Measurements from ENCODE around the gene BANP. TPM values are rescaled to one million over a fixed set of nuclear protein-coding genes. Genes with fewer than 3 reads are reported as not detected.
A peak's percentile ranks its signal among the peaks of the same experiment; 100 is the strongest.
"Not testable (repeated sequence)": the region's sequence is repeated elsewhere in the genome, so short reads cannot be mapped to it uniquely, and the experiment has no call there.

Gene BANP
- total RNA-seq, 6 experiments from 2014 or later = 15.6 to 19.0 (median 16.2) TPM

DNA sequence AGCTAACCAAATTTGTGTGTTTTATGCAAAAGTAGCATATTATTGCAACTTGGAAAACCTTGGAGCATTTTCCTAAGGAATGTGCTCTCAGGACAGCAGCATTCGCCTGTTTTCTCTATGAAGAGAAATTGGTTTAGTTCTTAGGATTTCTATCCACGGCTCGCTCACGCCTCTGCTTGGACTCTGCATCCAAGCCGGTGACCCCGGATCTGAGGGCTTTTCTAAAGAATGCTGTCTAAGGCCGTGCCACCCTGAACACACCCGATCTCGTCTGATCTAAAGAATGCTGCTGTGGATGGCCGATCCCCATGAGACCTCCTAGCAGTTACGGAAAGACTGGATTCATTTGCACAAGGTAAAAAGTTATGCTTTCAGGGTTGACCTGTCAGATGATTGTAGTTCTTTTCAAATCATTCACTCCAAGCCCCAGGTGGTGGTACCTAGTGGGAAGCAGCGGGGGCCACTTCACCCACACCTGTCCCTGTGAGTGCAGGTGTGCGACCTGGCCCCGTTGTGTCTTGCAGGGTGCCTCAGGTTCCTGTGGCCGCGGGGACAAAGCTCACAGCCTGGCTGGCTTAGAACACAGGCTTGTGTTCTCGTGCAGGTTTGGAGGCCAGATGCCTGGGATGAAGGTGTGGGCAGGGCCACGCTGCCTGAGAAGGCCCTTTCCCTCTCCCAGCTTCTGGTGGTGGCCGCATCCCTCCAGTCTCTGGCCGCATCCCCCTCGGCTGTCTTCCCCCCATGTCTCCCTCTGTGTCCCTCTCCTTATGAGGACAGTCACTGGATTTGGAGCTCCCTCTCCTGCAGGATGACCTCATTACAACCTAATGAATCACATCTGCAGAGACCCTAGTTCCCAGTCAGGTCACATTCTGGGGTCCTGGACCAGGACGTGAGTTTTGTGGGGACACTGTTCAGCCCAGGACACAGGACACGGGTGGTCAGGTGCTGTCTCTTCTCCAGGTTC is 71.1 kb downstream of the BANP start:
- DNase-seq = no peak
- Mint-ChIP-seq H3K27ac (peak overlapping the region; percentile 10; the same call in 1 of the 2 replicates), H3K4me1 (ENCODE audit: low read depth) (peaks cover 25% of the 10 kb centered on the region), H3K9me3 (no peaks in the 10 kb centered on the region), H3K36me3 (ENCODE audit: low read depth) (peaks cover 11% of the 10 kb centered on the region; the same call in 1 of the 2 replicates), H3K27me3 (ENCODE audit: insufficient read depth) (peaks cover 2% of the 10 kb centered on the region), H3K4me3 (no peak overlapping the region)
- TF ChIP-seq, protein P1, sequence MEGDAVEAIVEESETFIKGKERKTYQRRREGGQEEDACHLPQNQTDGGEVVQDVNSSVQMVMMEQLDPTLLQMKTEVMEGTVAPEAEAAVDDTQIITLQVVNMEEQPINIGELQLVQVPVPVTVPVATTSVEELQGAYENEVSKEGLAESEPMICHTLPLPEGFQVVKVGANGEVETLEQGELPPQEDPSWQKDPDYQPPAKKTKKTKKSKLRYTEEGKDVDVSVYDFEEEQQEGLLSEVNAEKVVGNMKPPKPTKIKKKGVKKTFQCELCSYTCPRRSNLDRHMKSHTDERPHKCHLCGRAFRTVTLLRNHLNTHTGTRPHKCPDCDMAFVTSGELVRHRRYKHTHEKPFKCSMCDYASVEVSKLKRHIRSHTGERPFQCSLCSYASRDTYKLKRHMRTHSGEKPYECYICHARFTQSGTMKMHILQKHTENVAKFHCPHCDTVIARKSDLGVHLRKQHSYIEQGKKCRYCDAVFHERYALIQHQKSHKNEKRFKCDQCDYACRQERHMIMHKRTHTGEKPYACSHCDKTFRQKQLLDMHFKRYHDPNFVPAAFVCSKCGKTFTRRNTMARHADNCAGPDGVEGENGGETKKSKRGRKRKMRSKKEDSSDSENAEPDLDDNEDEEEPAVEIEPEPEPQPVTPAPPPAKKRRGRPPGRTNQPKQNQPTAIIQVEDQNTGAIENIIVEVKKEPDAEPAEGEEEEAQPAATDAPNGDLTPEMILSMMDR (IDR thresholded peaks at IDR 0.05) = no peak

DNA sequence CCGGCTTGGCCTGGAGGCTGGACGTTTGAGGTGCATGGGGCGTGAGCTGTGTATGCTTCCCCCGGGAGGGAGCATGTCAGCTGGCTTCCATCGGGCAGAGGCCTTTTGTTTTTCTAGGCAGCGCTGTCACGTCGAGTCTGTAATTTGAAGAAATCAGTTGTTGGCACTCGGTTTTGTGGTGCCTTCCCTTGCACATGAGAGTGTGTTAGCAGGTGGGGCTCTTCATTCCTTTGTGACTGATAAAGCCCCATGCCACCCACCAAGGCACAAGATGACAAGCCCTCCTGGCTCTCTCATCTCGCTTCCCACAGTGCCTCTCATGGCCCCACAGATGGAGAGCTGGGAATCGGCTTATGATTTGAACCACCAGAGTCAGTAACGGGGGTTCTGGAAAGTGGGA is 72.1 kb downstream of the BANP start:
- peaks cover 2% of the 10 kb centered on the region for H3K27me3 Mint-ChIP-seq (ENCODE audit: insufficient read depth)
- no peak overlapping the region for H3K4me3 Mint-ChIP-seq
- no peak for DNase-seq
- H3K4me1 Mint-ChIP-seq (ENCODE audit: low read depth) = peaks cover 25% of the 10 kb centered on the region
- H3K9me3 Mint-ChIP-seq = no peaks in the 10 kb centered on the region
- H3K27ac Mint-ChIP-seq = peak overlapping the region; percentile 31; the same call in 1 of the 2 replicates
- peaks cover 11% of the 10 kb centered on the region; the same call in 1 of the 2 replicates for H3K36me3 Mint-ChIP-seq (ENCODE audit: low read depth)
- TF ChIP-seq, protein P1 (IDR thresholded peaks at IDR 0.05) = no peak

DNA sequence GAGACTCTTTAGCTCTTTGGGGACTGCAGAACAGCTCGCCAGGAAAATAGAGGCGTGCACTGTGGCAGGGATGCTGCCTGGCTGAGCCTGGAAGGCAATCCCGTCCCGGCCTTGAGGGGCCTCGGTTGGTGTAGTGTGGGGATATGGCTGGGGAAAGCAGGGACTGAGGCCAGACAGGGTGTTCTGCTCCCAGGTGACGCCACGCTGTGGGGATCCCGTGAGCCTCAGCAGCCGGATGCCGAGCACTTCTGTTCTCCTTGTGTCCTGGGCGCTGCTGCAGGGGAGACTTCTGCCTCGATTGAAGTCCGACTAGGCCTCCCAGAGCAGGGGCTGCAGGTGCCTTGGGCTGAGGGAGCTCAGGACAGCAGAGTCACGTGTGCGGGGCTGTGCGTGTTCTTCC is 72.6 kb downstream of the BANP start:
- peaks cover 25% of the 10 kb centered on the region for H3K4me1 Mint-ChIP-seq (ENCODE audit: low read depth)
- peaks cover 2% of the 10 kb centered on the region; the same call in 1 of the 2 replicates for H3K27me3 Mint-ChIP-seq (ENCODE audit: insufficient read depth)
- DNase-seq = no peak
- peak overlapping the region; percentile 31; the same call in 1 of the 2 replicates for H3K27ac Mint-ChIP-seq
- peaks cover 11% of the 10 kb centered on the region; the same call in 1 of the 2 replicates for H3K36me3 Mint-ChIP-seq (ENCODE audit: low read depth)
- no peaks in the 10 kb centered on the region for H3K9me3 Mint-ChIP-seq
- TF ChIP-seq, protein P1 (IDR thresholded peaks at IDR 0.05) = no peak
- H3K4me3 Mint-ChIP-seq = no peak overlapping the region

DNA sequence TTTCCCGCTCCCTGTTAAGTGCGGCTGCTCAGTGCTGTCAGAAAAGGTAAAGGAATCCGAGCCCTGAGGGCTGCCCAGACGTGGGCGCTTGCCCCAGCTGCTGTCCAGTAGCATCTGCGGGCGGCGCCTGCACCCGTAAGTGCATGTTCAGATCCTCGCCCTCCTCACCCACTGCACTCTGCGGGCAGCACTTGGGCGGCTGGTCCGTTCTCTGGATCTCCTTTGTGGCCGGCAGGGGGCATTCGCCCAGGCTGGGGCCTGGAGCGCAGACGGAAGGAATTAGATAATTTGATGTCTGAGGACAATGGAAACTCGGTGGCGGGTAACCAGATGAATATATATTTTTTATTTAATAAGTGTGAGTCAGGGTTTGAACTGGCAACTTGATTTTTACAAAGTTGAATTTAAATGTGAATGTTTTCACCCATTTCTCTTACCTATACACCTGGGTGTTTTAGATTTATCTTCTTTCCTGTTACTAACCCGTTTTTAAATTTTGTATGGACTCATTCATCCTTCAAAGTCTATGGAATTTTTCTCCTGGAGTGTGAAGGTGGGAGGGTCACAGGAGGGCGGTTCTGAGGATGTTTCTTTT is 73.4 kb downstream of the BANP start:
- Mint-ChIP-seq H3K36me3 (ENCODE audit: low read depth) (peaks cover 11% of the 10 kb centered on the region; the same call in 1 of the 2 replicates), H3K4me3 (peak overlapping the region; percentile 81), H3K27ac (peak overlapping the region; percentile 89), H3K4me1 (ENCODE audit: low read depth) (peaks cover 25% of the 10 kb centered on the region)
- not testable (repeated sequence) for H3K9me3 Mint-ChIP-seq; H3K27me3 Mint-ChIP-seq (ENCODE audit: insufficient read depth)
- TF ChIP-seq, protein P1 (IDR thresholded peaks at IDR 0.05) = peak; percentile 88
- DNase-seq = peak; percentile 41

DNA sequence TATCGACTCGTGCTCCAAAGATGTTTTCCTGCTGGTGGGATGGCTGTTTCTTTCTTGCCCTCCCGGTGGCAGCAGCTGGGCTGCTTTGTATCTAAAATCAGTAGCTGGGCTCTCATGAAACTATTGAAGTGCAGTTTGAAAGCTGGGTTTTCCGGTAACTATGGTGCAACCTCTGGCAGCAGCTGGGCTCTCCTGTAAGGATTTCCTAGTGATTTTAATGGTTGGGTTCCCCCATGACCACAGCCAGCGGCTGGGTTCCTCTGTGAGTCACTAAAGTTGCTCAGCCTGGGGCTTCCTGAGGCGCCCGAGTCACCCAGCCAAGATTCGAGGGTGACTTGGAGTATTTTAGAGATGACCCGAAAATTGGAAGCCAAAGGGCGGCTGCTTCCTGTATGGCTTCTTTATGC is 73.9 kb downstream of the BANP start:
- H3K4me1 Mint-ChIP-seq (ENCODE audit: low read depth) = peaks cover 25% of the 10 kb centered on the region
- not testable (repeated sequence) for H3K27me3 Mint-ChIP-seq (ENCODE audit: insufficient read depth); H3K9me3 Mint-ChIP-seq
- DNase-seq = peak; percentile 87
- peak overlapping the region; percentile 89 for H3K27ac Mint-ChIP-seq
- H3K4me3 Mint-ChIP-seq = peak overlapping the region; percentile 81
- H3K36me3 Mint-ChIP-seq (ENCODE audit: low read depth) = peaks cover 11% of the 10 kb centered on the region; the same call in 1 of the 2 replicates

DNA sequence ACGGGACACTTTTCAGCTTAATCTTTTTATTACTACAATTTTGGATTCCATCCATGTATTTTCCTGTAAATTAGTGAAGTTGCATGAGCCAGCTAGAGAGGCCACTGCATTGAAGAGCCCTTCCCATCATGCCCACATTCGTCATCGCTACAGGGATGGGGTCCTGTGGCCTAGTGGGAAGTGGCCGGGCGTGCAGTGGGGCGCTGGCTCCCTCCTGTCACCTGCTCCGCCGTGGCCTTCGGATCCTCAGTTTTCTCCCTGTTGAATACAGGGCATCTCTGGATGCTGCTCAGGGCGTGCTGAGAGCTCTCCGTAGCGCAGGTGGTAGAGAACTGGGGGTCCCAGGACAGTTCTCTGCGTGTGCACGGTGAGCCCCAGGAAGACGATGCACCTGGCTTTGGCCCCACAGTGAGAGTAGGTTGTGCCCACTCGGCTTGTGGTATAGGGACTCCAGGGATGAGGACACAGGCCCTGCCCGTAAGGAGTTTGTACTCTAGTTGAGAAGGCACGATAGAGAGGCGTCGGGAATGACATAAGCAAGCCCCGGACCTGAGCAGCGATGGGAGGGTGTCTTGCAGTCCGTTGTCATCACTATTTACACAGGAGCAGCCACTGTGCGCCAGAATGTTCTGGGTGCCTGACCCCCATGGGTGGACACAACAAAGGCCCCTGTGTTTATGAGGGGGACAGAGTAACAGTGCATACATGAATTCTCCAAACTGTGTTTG is 74.8 kb downstream of the BANP start:
- H3K4me1 Mint-ChIP-seq (ENCODE audit: low read depth) = peaks cover 25% of the 10 kb centered on the region
- peaks cover 11% of the 10 kb centered on the region; the same call in 1 of the 2 replicates for H3K36me3 Mint-ChIP-seq (ENCODE audit: low read depth)
- peak overlapping the region; percentile 89 for H3K27ac Mint-ChIP-seq
- not testable (repeated sequence) for H3K27me3 Mint-ChIP-seq (ENCODE audit: insufficient read depth); H3K9me3 Mint-ChIP-seq; H3K4me3 Mint-ChIP-seq; DNase-seq
